ENCODE measurements around the gene LEF1. TPM values are rescaled to one million over a fixed set of nuclear protein-coding genes. Genes with fewer than 3 reads are reported as not detected.

The LEF1 gene
- total and polyA plus RNA-seq, 2 of the 8 experiments (the other 6 are each of a cell fraction or from before 2014, with no cell fraction given) = 2.6 to 5.2 TPM

- TF ChIP-seq CHD7 (IDR thresholded peaks at IDR 0.05; ENCODE audit: insufficient replicate concordance, low read length) = no peak
Observed at GRCh38 chr4:108215055-108215454, 46.3 kb upstream of the LEF1 start (continued).

All from H1 (cell line).